H1 (cell line): ENCODE data around the gene TNFRSF18. TPM values are rescaled to one million over a fixed set of nuclear protein-coding genes. Genes with fewer than 3 reads are reported as not detected.

Experiments used
- BRCA1 ChIP-seq: IDR thresholded peaks from 2 replicates; pipeline ENCODE4 v1.6.1; 2012; ENCODE audit warnings: low read depth, low read length, improper control_type of control experiment
- CBX5 ChIP-seq: fragments of 300-800, 300-1000 bp; sonication (generic); IDR thresholded peaks from 2 replicates; pipeline ENCODE4 v1.7.1; 2016; ENCODE audit warnings: antibody characterized with exemption, low read length, low read depth
- CEBPB ChIP-seq: IDR thresholded peaks from 2 replicates; pipeline ENCODE4 v1.6.1; 2012; ENCODE audit warnings: low read depth, low read length
- EGR1 ChIP-seq: IDR thresholded peaks from 2 replicates; pipeline ENCODE4 v1.6.1; 2011; ENCODE audit warnings: low read depth, low read length, borderline replicate concordance
- EZH2 ChIP-seq: fragments of 200-600 bp; sonication (generic); IDR thresholded peaks from 2 replicates; pipeline ENCODE4 v1.7.1; 2012; ENCODE audit warnings: low read depth, mild to moderate bottlenecking, moderate library complexity, low read length, inconsistent platforms; ENCODE audit not compliant: severe bottlenecking
- GTF2F1 ChIP-seq: IDR thresholded peaks from 2 replicates; pipeline ENCODE4 v1.6.1; 2012; ENCODE audit warnings: low read depth, low read length, improper control_type of control experiment, borderline replicate concordance
- JUND ChIP-seq: IDR thresholded peaks from 2 replicates; pipeline ENCODE4 v1.6.1; 2011; ENCODE audit warnings: mild to moderate bottlenecking, improper control_type of control experiment, low read length
- SP1 ChIP-seq: IDR thresholded peaks from 2 replicates; pipeline ENCODE4 v1.6.1; 2011; ENCODE audit warnings: low read depth, low read length
- SUZ12 ChIP-seq: fragments of 200-600 bp; sonication (generic); IDR thresholded peaks from 2 replicates; pipeline ENCODE4 v1.6.1; 2012; ENCODE audit warnings: mild to moderate bottlenecking, inconsistent platforms, low read length, moderate library complexity, mixed read lengths
- TAF1 ChIP-seq: IDR thresholded peaks from 2 replicates; pipeline ENCODE4 v1.6.1; 2011; ENCODE audit warnings: mild to moderate bottlenecking, low read depth, low read length
- polyA plus RNA-seq, 7 experiments: library from polyadenylated mRNA; depleted of rRNA in 3 of 7; stranded (reverse) in 5 of 7; unstranded in 2 of 7; fragments of >200 nt in 5 of 7; fragments of 200-250 nt in 2 of 7; gene quantifications; 1 replicate in 5 of 7; 2 replicates in 1 of 7; 4 replicates in 1 of 7; pipeline versions ENCODE4 v1.2.1 to v1.2.3, GENCODE V29; 2011 to 2013; ENCODE audit warnings: missing spikeins in 2 of 7, mixed read lengths in 2 of 7
- total RNA-seq: library from RNA; stranded (reverse); fragmentation: NEBNext Ultra II Directional; extraction: Animal tissue kit (Norgen Biotek cat#: 25700); gene quantifications from 2 replicates; pipeline ENCODE4 v1.2.1, GENCODE V29; 2021
- TF ChIP-seq, protein P1 (sequence below): IDR thresholded peaks from 2 replicates; pipeline ENCODE4 v1.6.1; 2012; ENCODE audit warnings: low read length, inconsistent platforms

The TNFRSF18 gene
- total and polyA plus RNA-seq, 2 of the 8 experiments (the other 6 are each of a cell fraction or from before 2014, with no cell fraction given): 1.5 to 2.5 TPM

DNA sequence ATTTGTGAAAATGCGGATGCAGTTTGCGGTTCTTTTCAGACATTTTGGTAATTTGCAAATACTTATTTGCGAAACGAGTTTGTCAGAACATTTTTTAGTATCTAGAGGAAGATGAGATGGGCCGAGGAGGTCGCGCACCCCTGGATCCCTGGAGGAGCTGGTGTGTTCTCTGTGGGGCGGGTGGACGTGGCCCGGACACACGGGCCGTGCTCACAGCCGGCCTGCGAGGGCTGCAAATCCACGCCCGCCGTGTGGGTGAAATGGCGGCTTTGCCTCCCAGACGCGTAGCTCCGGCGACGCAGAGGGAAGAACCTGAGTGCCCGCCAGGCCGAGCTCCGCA is 42.1 kb downstream of the TNFRSF18 start (continued):
- no peak for TF ChIP-seq JUND
- no peak for TF ChIP-seq SUZ12
- TF ChIP-seq BRCA1: no peak
- no peak for TF ChIP-seq CBX5
- TF ChIP-seq TAF1: no peak
- no peak for TF ChIP-seq SP1
- TF ChIP-seq EGR1: no peak
- no peak for TF ChIP-seq GTF2F1
- TF ChIP-seq, protein P1, sequence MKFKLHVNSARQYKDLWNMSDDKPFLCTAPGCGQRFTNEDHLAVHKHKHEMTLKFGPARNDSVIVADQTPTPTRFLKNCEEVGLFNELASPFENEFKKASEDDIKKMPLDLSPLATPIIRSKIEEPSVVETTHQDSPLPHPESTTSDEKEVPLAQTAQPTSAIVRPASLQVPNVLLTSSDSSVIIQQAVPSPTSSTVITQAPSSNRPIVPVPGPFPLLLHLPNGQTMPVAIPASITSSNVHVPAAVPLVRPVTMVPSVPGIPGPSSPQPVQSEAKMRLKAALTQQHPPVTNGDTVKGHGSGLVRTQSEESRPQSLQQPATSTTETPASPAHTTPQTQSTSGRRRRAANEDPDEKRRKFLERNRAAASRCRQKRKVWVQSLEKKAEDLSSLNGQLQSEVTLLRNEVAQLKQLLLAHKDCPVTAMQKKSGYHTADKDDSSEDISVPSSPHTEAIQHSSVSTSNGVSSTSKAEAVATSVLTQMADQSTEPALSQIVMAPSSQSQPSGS: no peak
- TF ChIP-seq EZH2: no peak
- no peak for TF ChIP-seq CEBPB
